ENCODE data around the gene TIMP1. TPM values are rescaled to one million over a fixed set of nuclear protein-coding genes. Genes with fewer than 3 reads are reported as not detected.

The TIMP1 gene
- total RNA-seq, 2 experiments from 2014 or later = 183 to 198 TPM

DNA sequence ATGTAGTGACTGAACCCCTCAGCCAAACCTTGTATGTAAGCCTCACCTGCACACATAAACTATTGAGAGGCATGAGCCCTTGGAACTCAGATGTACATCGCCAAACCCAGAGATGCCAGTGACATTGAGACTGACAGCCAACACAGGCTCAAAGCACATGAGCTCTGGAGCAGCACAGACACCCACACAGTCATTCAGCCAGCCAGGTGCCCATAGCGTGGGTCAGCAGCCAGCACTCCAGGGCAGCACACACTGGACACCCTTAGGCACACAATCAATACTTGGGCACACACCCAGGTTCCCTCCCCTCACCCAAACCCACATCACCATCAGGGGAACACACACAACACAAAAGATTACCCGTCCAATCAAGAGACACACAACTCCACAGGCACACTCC is 4.3 kb upstream of the TIMP1 start:
- ChIA-PET POLR2A (no interaction called here), CTCF (no interaction called here)
- Mint-ChIP-seq H3K4me3 (no peak overlapping the region), H3K4me1 (peaks cover 42% of the 10 kb centered on the region), H3K27ac (no peak overlapping the region), H3K36me3 (ENCODE audit: low read depth) (no peaks in the 10 kb centered on the region), H3K9me3 (no peaks in the 10 kb centered on the region), H3K27me3 (peaks cover 2% of the 10 kb centered on the region)
- DNase-seq = no peak

GRCh38 chrX:47578692-47579091 is 3.5 kb upstream of the TIMP1 start:
- no peak overlapping the region for H3K4me3 Mint-ChIP-seq
- ChIA-PET CTCF (no interaction called here), POLR2A (no interaction called here)
- peaks cover 42% of the 10 kb centered on the region for H3K4me1 Mint-ChIP-seq
- H3K36me3 Mint-ChIP-seq (ENCODE audit: low read depth) = peaks cover 4% of the 10 kb centered on the region
- no peaks in the 10 kb centered on the region for H3K9me3 Mint-ChIP-seq
- no peak overlapping the region for H3K27ac Mint-ChIP-seq
- DNase-seq = no peak
- peaks cover 2% of the 10 kb centered on the region for H3K27me3 Mint-ChIP-seq

DNA sequence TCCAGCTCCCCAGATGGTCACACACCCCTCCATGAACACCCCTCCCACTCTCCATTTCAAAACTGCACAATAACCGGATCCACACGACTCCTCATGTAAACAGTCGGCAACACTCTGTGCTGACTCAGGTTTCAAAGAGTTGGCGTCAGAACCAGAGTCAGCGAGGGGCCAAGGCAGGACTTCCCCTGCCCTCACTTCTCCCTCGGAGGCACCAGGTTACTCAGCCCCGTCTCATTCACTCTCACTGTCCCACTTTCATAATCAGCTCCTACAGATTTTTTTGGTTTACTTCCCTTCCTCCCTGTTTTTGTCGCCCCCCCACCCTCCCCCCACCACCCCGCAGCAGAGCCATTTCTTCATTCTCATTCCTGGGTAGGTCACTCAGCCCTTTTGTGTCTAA is 2.7 kb upstream of the TIMP1 start:
- H3K4me3 Mint-ChIP-seq = no peak overlapping the region
- POLR2A ChIA-PET = interaction anchor here (0.8 kb wide), 1 partner anchor 17 kb away, joined by 3 read pairs; no protein-coding TSS in a partner anchor
- CTCF ChIA-PET = no interaction called here
- H3K9me3 Mint-ChIP-seq = no peaks in the 10 kb centered on the region
- peak; percentile 44 for DNase-seq
- H3K36me3 Mint-ChIP-seq (ENCODE audit: low read depth) = peaks cover 8% of the 10 kb centered on the region
- peak overlapping the region; percentile 5 for H3K27ac Mint-ChIP-seq
- peaks cover 2% of the 10 kb centered on the region for H3K27me3 Mint-ChIP-seq
- peaks cover 47% of the 10 kb centered on the region for H3K4me1 Mint-ChIP-seq

- DNase-seq = no peak
- H3K4me1 Mint-ChIP-seq = peaks cover 44% of the 10 kb centered on the region
- H3K27ac Mint-ChIP-seq = peak overlapping the region; percentile 40
- ChIA-PET CTCF (no interaction called here), POLR2A (interaction anchor here (0.6 to 0.7 kb wide), 2 partner anchors 231 to 386 kb away, joined by 3 read pairs; no protein-coding TSS in a partner anchor)
- H3K36me3 Mint-ChIP-seq (ENCODE audit: low read depth) = peaks cover 19% of the 10 kb centered on the region
- peaks cover 2% of the 10 kb centered on the region for H3K27me3 Mint-ChIP-seq
- peak overlapping the region; percentile 60 for H3K4me3 Mint-ChIP-seq
- H3K9me3 Mint-ChIP-seq = no peaks in the 10 kb centered on the region
Observed at GRCh38 chrX:47583240-47583861, 1.1 kb downstream of the TIMP1 start.

DNA sequence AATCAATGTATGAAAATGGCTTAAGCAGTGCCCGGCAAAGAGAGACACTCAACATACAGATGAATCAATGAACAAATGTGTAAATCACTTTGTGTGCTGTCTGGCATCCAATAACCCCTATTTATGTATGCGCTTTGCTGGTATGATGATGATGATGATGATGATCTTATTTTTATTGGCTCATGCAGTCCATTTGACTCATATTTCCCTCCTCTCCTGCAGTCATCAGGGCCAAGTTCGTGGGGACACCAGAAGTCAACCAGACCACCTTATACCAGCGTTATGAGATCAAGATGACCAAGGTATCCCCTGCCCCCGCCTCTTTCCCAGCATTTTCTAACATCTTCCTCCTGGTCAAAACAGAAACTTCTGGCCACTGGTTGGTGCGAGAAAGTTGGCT is 2.5 kb downstream of the TIMP1 start:
- ChIA-PET CTCF (no interaction called here), POLR2A (no interaction called here)
- Mint-ChIP-seq H3K36me3 (ENCODE audit: low read depth) (peaks cover 19% of the 10 kb centered on the region), H3K27me3 (peaks cover 2% of the 10 kb centered on the region), H3K9me3 (no peaks in the 10 kb centered on the region), H3K4me1 (peaks cover 34% of the 10 kb centered on the region), H3K4me3 (no peak overlapping the region), H3K27ac (no peak overlapping the region)
- no peak for DNase-seq

- DNase-seq = no peak
- Mint-ChIP-seq H3K4me3 (no peak overlapping the region), H3K9me3 (no peaks in the 10 kb centered on the region), H3K27me3 (no peaks in the 10 kb centered on the region), H3K4me1 (peaks cover 31% of the 10 kb centered on the region), H3K36me3 (ENCODE audit: low read depth) (peaks cover 19% of the 10 kb centered on the region), H3K27ac (no peak overlapping the region)
- ChIA-PET CTCF (no interaction called here), POLR2A (no interaction called here)
Observed at GRCh38 chrX:47585273-47585672, 3.0 kb downstream of the TIMP1 start.

- Mint-ChIP-seq H3K4me1 (peaks cover 27% of the 10 kb centered on the region), H3K4me3 (no peak overlapping the region), H3K27ac (no peak overlapping the region), H3K36me3 (ENCODE audit: low read depth) (peaks cover 19% of the 10 kb centered on the region), H3K27me3 (no peaks in the 10 kb centered on the region), H3K9me3 (no peaks in the 10 kb centered on the region)
- ChIA-PET CTCF (no interaction called here), POLR2A (no interaction called here)
- DNase-seq = no peak
Observed at GRCh38 chrX:47586043-47586787, 4.0 kb downstream of the TIMP1 start.

DNA sequence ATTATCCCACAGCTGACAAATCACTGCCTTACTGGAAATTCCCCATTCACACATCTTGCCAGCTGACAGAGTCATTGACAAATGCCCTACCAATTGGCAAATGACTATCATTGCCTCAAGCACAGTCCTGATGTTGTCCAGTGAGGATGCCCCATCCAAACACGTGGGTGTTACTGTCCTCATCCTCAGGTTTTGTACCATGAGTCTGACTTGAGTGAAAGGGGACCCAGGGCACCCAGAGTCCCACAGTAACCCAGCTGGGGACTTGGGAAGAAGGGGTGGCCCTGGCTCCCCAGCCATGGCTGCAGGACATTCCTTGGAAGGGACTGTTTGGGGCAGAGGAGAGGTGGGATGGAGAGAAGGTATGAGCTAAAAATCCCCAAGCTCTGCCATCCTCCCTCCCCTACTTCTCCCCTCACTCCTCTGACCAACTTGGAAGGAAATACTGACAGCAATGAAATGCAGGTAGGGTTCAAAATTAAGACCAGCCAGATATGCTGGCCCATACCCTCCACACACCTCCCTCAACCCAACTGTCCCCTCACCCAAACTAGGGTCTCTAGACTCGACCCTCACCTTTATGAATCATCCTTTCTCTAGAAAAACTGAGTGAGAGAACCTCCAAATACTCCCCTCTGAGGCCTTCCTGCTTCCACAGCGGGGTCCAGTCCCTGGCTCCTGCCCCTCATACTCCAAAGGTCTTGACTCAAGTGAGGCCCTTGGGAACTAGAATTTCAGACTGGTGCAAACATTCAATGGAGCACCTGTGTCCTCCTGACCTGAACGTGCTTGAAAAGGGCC is 5.1 kb downstream of the TIMP1 start:
- CTCF ChIA-PET = no interaction called here
- Mint-ChIP-seq H3K27ac (no peak overlapping the region), H3K9me3 (no peaks in the 10 kb centered on the region), H3K27me3 (no peaks in the 10 kb centered on the region), H3K36me3 (ENCODE audit: low read depth) (peaks cover 19% of the 10 kb centered on the region), H3K4me1 (peaks cover 18% of the 10 kb centered on the region), H3K4me3 (no peak overlapping the region)
- no peak for DNase-seq
- POLR2A ChIA-PET = no interaction called here

DNA sequence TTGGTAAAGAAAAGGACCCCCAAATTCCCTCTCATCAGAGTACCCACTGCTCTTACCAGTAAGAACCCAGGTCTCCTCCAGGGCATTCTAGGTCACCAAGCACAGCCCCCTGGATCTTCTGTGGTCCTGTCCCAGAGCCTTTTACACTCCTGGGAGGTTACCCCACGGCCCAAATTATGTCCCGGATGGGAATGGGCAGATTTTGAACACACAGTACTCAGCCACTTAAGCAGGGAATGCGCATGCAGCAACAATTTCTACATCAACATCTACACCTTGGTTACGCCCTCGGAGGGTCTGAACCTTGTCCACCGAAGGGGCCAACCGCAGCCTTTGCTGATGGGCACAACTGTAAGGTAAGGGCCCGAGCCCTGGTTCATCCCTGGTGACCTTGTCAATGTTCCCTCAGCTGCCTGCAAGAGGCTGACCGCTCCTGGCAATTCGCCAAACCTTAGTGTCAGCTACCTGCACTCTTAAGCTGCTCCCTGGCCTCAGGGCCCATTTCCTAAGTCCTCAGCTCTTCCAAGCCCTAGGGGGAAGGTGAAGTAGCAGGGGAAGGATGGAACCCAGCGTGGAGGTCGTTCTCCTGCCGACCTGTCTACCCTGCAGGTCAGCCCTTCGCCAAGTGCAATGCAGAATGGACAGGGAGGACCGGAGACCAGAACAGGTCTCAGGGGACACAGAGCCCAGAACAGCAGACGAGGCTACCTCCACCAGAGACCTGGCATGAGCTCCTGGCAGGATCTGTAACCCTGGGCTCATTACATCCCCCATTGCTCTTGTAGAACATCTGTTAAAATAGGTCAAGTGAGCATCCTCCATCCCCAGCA is 5.9 kb downstream of the TIMP1 start:
- CTCF ChIA-PET = no interaction called here

GRCh38 chrX:47590984-47591383 is 8.7 kb downstream of the TIMP1 start:
- Mint-ChIP-seq H3K9me3 (peaks cover 2% of the 10 kb centered on the region), H3K4me1 (peaks cover 8% of the 10 kb centered on the region)

More for the DNA sequence above, 5.9 kb downstream of the TIMP1 start:
- H3K27ac Mint-ChIP-seq = no peak overlapping the region
- no peaks in the 10 kb centered on the region for H3K9me3 Mint-ChIP-seq
- no peak for DNase-seq
- POLR2A ChIA-PET = no interaction called here
- H3K4me3 Mint-ChIP-seq = no peak overlapping the region
- H3K27me3 Mint-ChIP-seq = no peaks in the 10 kb centered on the region
- H3K36me3 Mint-ChIP-seq (ENCODE audit: low read depth) = peaks cover 19% of the 10 kb centered on the region
- H3K4me1 Mint-ChIP-seq = peaks cover 15% of the 10 kb centered on the region

DNA sequence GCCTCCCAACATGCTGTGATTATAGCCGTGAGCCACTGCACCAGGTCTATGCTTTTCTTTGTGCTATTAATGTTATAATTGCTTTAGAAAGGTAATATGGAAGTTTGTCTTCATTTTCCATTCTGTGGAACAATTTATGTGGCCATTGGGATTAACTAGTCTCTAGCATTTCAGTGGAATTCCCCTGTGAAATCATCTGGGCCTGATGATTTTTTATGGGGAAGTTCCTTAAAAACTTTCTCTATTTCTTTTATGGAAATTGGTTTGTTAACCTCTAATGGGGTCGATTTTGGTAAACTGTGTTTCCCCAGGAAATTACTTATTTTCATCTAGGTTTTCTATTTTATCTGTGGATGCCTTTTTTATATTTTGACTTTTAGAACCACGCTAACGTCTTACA is 11.3 kb downstream of the TIMP1 start:
- H3K9me3 Mint-ChIP-seq = peaks cover 9% of the 10 kb centered on the region
- no peak overlapping the region for H3K27ac Mint-ChIP-seq
- POLR2A ChIA-PET = no interaction called here
- peaks cover 15% of the 10 kb centered on the region for H3K4me1 Mint-ChIP-seq
- CTCF ChIA-PET = no interaction called here
- peaks cover 19% of the 10 kb centered on the region for H3K36me3 Mint-ChIP-seq (ENCODE audit: low read depth)
- no peak overlapping the region for H3K4me3 Mint-ChIP-seq
- DNase-seq = no peak
- H3K27me3 Mint-ChIP-seq = no peaks in the 10 kb centered on the region

More at GRCh38 chrX:47590984-47591383, 8.7 kb downstream of the TIMP1 start:
- Mint-ChIP-seq H3K36me3 (ENCODE audit: low read depth) (peaks cover 7% of the 10 kb centered on the region), H3K4me3 (no peak overlapping the region), H3K27ac (no peak overlapping the region), H3K27me3 (no peaks in the 10 kb centered on the region)
- POLR2A ChIA-PET = no interaction called here
- DNase-seq = no peak
- CTCF ChIA-PET = interaction anchor here (0.7 kb wide), 1 partner anchor 28 kb away, joined by 3 read pairs; no protein-coding TSS in a partner anchor

GRCh38 chrX:47595716-47596251 is 13.5 kb downstream of the TIMP1 start:
- no peak for DNase-seq
- Mint-ChIP-seq H3K4me3 (no peak overlapping the region), H3K27me3 (peaks cover 2% of the 10 kb centered on the region), H3K27ac (peak overlapping the region; percentile 70), H3K4me1 (peaks cover 15% of the 10 kb centered on the region), H3K9me3 (peaks cover 9% of the 10 kb centered on the region), H3K36me3 (ENCODE audit: low read depth) (peaks cover 19% of the 10 kb centered on the region)
- ChIA-PET POLR2A (interaction anchor here (1.5 kb wide), 2 partner anchors 14 to 40 kb away, joined by 3 to 4 read pairs; partner anchors contain the start of gene TIMP1), CTCF (no interaction called here)
